Muscle layer of duodenum (tissue), 2 donors: ENCODE results near the gene ME2.
"Not testable (repeated sequence)": the region's sequence is repeated elsewhere in the genome, so short reads cannot be mapped to it uniquely, and the experiment has no call there.

Source experiments
- H3K27ac ChIP-seq: one replicate; pipeline ENCODE4 v1.7.0; 2013; ENCODE audit warnings: mild to moderate bottlenecking, low read length
- H3K27me3 ChIP-seq: one replicate; pipeline ENCODE4 v1.7.0; 2013; ENCODE audit warnings: low read depth, mild to moderate bottlenecking, control low read depth, low read length
- H3K36me3 ChIP-seq, 2 donors: one replicate each; pipeline ENCODE4 v1.7.0; 2013; ENCODE audit warnings: low read length in 2 of 2, control low read depth in 1 of 2, mild to moderate bottlenecking in 1 of 2; ENCODE audit not compliant: insufficient read depth in 2 of 2, control insufficient read depth in 1 of 2
- H3K4me1 ChIP-seq, 2 donors: one replicate each; pipeline ENCODE4 v1.7.0; 2013; ENCODE audit warnings: low read length in 2 of 2, mild to moderate bottlenecking in 2 of 2, control low read depth in 1 of 2, moderate library complexity in 1 of 2; ENCODE audit not compliant: insufficient read depth in 2 of 2, control insufficient read depth in 1 of 2
- H3K4me3 ChIP-seq, 2 donors: one replicate each; pipeline ENCODE4 v1.7.0; 2013; ENCODE audit warnings: low read length in 2 of 2, low read depth in 1 of 2, mild to moderate bottlenecking in 1 of 2
- H3K9me3 ChIP-seq, 2 donors: one replicate each; pipeline ENCODE4 v1.7.0; 2013; ENCODE audit warnings: low read length in 2 of 2, control low read depth in 1 of 2, mild to moderate bottlenecking in 1 of 2; ENCODE audit not compliant: control insufficient read depth in 1 of 2
- donor health status: healthy.

Gene ME2

GRCh38 chr18:50955253-50955652, 76.3 kb downstream of the ME2 start:
- no peaks in the 10 kb centered on the region for H3K36me3 ChIP-seq
- no peaks in the 10 kb centered on the region for H3K9me3 ChIP-seq
- H3K27me3 ChIP-seq, result no peaks in the 10 kb centered on the region
- H3K27ac ChIP-seq, result no peak overlapping the region
- no peaks in the 10 kb centered on the region for H3K4me1 ChIP-seq
- no peak overlapping the region for H3K4me3 ChIP-seq

GRCh38 chr18:50956116-50956515, 77.2 kb downstream of the ME2 start:
- Histone ChIP-seq H3K9me3 (peaks cover 0 to 4% of the 10 kb centered on the region in 2 donors), H3K4me1 (no peaks in the 10 kb centered on the region)

GRCh38 chr18:50961974-50962373, 83.1 kb downstream of the ME2 start:
- Histone ChIP-seq H3K4me3 (no peak overlapping the region), H3K27ac (no peak overlapping the region), H3K9me3 (peaks cover 9 to 20% of the 10 kb centered on the region in 2 donors), H3K4me1 (no peaks in the 10 kb centered on the region), H3K27me3 (no peaks in the 10 kb centered on the region), H3K36me3 (no peaks in the 10 kb centered on the region)

More at GRCh38 chr18:50956116-50956515, 77.2 kb downstream of the ME2 start:
- H3K4me3 ChIP-seq, result no peak overlapping the region
- no peak overlapping the region for H3K27ac ChIP-seq
- H3K36me3 ChIP-seq, result no peaks in the 10 kb centered on the region
- H3K27me3 ChIP-seq, result no peaks in the 10 kb centered on the region

- H3K27me3 ChIP-seq, result no peaks in the 10 kb centered on the region
- peak within 1 kb of the TSS; percentile 88 to 96 for H3K4me3 ChIP-seq
- peaks cover 12 to 18% of the 10 kb centered on the region in 2 donors for H3K4me1 ChIP-seq
- H3K27ac ChIP-seq, result peak within 1 kb of the TSS; percentile 98
- H3K9me3 ChIP-seq, result peaks cover 0 to 6% of the 10 kb centered on the region in 2 donors
- peaks cover 0 to 6% of the 10 kb centered on the region in 2 donors for H3K36me3 ChIP-seq
Observed at GRCh38 chr18:50967714-50968661, 89.1 kb downstream of the ME2 start, which contains the start of gene ELAC1. Gene ELAC1, plus strand, starts transcription at chr18:50968040. Its CDS starts 6,365 bp downstream, at chr18:50974405.

GRCh38 chr18:50969448-50969847, 90.5 kb downstream of the ME2 start:
- Histone ChIP-seq H3K4me3 (peak overlapping the region; percentile 88 to 96), H3K27ac (no peak overlapping the region), H3K4me1 (peaks cover 12 to 18% of the 10 kb centered on the region in 2 donors), H3K9me3 (no peaks in the 10 kb centered on the region), H3K27me3 (no peaks in the 10 kb centered on the region), H3K36me3 (peaks cover 3 to 8% of the 10 kb centered on the region in 2 donors)

- no peaks in the 10 kb centered on the region for H3K27me3 ChIP-seq
- no peak overlapping the region for H3K27ac ChIP-seq
- no peak overlapping the region for H3K4me3 ChIP-seq
- H3K4me1 ChIP-seq, result peaks cover 12 to 18% of the 10 kb centered on the region in 2 donors
- no peaks in the 10 kb centered on the region for H3K9me3 ChIP-seq
- peaks cover 8 to 13% of the 10 kb centered on the region in 2 donors for H3K36me3 ChIP-seq
Observed at GRCh38 chr18:50970006-50970405, 91.1 kb downstream of the ME2 start.

GRCh38 chr18:50972404-50972803, 93.5 kb downstream of the ME2 start:
- not testable (repeated sequence) for H3K27me3 ChIP-seq, H3K9me3 ChIP-seq, H3K4me3 ChIP-seq, H3K27ac ChIP-seq
- peaks cover 20 to 35% of the 10 kb centered on the region in 2 donors for H3K36me3 ChIP-seq
- peaks cover 11 to 16% of the 10 kb centered on the region in 2 donors for H3K4me1 ChIP-seq

- Histone ChIP-seq H3K4me3 (no peak overlapping the region), H3K27me3 (no peaks in the 10 kb centered on the region), H3K36me3 (peaks cover 22 to 32% of the 10 kb centered on the region in 2 donors), H3K27ac (no peak overlapping the region), H3K9me3 (no peaks in the 10 kb centered on the region), H3K4me1 (peaks cover 10 to 15% of the 10 kb centered on the region in 2 donors)
Observed at GRCh38 chr18:50973367-50974126, 94.6 kb downstream of the ME2 start.

GRCh38 chr18:50977037-50977760, 98.3 kb downstream of the ME2 start:
- H3K27me3 ChIP-seq, result no peaks in the 10 kb centered on the region
- H3K4me1 ChIP-seq, result peaks cover 0 to 3% of the 10 kb centered on the region in 2 donors
- H3K4me3 ChIP-seq, result no peak overlapping the region
- H3K27ac ChIP-seq, result no peak overlapping the region
- H3K36me3 ChIP-seq, result peaks cover 31 to 42% of the 10 kb centered on the region in 2 donors
- H3K9me3 ChIP-seq, result no peaks in the 10 kb centered on the region

- H3K27ac ChIP-seq, result no peak overlapping the region
- peaks cover 0 to 3% of the 10 kb centered on the region in 2 donors for H3K4me1 ChIP-seq
- H3K36me3 ChIP-seq, result peaks cover 17 to 33% of the 10 kb centered on the region in 2 donors
- no peaks in the 10 kb centered on the region for H3K9me3 ChIP-seq
- no peaks in the 10 kb centered on the region for H3K27me3 ChIP-seq
- no peak overlapping the region for H3K4me3 ChIP-seq
Observed at GRCh38 chr18:50981381-50981780, 102.5 kb downstream of the ME2 start.
